A549 treated with AZD2906 at 1 μM for 4 hours (cell line): Measurements from ENCODE around the gene COG8. TPM values are rescaled to one million over a fixed set of nuclear protein-coding genes. Genes with fewer than 3 reads are reported as not detected.

Source experiments
- total RNA-seq: library from RNA; stranded (reverse); fragments of 200-300 nt; extraction: Qiagen RNA extraction; gene quantifications from 5 replicates; pipeline ENCODE4 v1.2.3, GENCODE V29; 2022

Gene COG8, protein sequence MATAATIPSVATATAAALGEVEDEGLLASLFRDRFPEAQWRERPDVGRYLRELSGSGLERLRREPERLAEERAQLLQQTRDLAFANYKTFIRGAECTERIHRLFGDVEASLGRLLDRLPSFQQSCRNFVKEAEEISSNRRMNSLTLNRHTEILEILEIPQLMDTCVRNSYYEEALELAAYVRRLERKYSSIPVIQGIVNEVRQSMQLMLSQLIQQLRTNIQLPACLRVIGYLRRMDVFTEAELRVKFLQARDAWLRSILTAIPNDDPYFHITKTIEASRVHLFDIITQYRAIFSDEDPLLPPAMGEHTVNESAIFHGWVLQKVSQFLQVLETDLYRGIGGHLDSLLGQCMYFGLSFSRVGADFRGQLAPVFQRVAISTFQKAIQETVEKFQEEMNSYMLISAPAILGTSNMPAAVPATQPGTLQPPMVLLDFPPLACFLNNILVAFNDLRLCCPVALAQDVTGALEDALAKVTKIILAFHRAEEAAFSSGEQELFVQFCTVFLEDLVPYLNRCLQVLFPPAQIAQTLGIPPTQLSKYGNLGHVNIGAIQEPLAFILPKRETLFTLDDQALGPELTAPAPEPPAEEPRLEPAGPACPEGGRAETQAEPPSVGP
- 20.9 to 29.0 TPM (median 26.7 TPM) in 5 replicates for total RNA-seq

GRCh38 chr16:69339289-69340094 lies at the start of gene COG8, which contains the start of gene NIP7:
Gene COG8 (minus strand): TSS chr16:69339564. CDS start chr16:69339552, 12 bp downstream.
Gene NIP7 (plus strand): TSS chr16:69339772. CDS start chr16:69339830, 58 bp downstream.

GRCh38 chr16:69351309-69352027 lies 12.1 kb upstream of the COG8 start, which contains the start of gene TMED6:
Gene TMED6 (minus strand): TSS chr16:69351786. CDS start chr16:69351753, 33 bp downstream.

DNA sequence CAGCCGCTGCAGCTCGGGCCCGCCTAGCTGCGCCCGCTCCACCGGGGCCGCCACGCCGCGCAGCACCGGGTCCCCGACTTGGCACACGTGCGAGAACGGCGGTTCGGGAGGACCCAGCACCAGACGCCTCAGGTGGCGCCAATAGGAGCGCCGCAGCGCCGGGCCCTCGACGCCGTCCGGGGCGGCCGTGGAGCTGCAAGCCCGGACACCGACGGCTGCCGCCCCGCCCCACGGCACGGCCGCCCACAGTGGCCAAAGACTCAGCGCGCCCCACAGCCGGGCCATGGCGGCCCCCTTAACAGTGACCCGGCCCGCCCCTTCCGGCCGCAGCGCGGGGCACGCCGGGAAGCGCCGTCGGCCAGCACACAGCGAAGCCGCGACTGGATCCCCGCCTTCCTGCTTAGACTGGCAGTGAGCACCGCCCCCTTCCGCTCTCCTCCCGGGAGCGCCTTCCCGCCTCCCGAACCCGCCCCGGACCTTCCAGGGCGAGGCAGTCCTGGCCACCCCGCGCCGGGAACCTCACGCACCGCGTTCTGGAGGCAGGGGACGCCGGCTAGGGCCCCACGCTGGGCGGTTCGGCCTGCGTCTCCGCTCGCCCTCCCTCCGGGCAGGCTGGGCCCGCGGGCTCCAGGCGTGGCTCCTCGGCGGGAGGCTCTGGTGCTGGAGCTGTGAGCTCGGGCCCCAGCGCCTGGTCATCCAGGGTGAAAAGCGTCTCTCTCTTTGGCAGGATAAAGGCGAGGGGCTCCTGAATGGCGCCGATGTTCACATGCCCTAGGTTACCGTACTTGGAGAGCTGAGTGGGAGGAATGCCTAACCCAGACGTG lies 8.9 kb downstream of the COG8 start, which contains the start of gene PDF:
Gene PDF, minus strand, starts transcription at position 303 of the 824 bp plus-strand sequence. Its CDS starts 18 bp downstream, at position 285.

GRCh38 chr16:69310653-69311532 lies 28.5 kb downstream of the COG8 start, which contains the start of gene VPS4A:
Gene VPS4A (plus strand): TSS chr16:69311350. CDS start chr16:69311512, 162 bp downstream.

Other genes with a start within 250 kb of the COG8 start
- gene HAS3, start 233.9 kb downstream of the COG8 start, total RNA-seq, result 38.2 to 50.1 TPM (median 42.7 TPM) in 5 replicates
- gene CHTF8, start 207.0 kb downstream of the COG8 start, total RNA-seq, result 109 to 127 TPM (median 123 TPM) in 5 replicates
- gene UTP4, start 206.9 kb downstream of the COG8 start, total RNA-seq, result 77.7 to 86.3 TPM (median 81.4 TPM) in 5 replicates
- 5.6 to 8.3 TPM (median 6.4 TPM) in 5 replicates for gene SNTB2, start 152.4 kb downstream of the COG8 start, total RNA-seq
- gene VPS4A, start 28.2 kb downstream of the COG8 start, total RNA-seq, result 30.8 to 32.5 TPM (median 31.7 TPM) in 5 replicates
- gene PDF, start 9.0 kb downstream of the COG8 start, total RNA-seq, result 21.4 to 45.1 TPM (median 41.4 TPM) in 5 replicates
- gene NIP7, start 208 bp upstream of the COG8 start, total RNA-seq, result 49.1 to 68.5 TPM (median 50.5 TPM) in 5 replicates
- gene TMED6, start 12.2 kb upstream of the COG8 start, total RNA-seq, result 0.07 TPM in 1 of 5 replicates, not detected in the others
- gene TERF2, start 46.4 kb upstream of the COG8 start, total RNA-seq, result 20.9 to 27.1 TPM (median 21.7 TPM) in 5 replicates
- gene CYB5B, start 85.1 kb upstream of the COG8 start, total RNA-seq, result 181 to 220 TPM (median 192 TPM) in 5 replicates
- 3.1 to 5.7 TPM (median 5.1 TPM) in 5 replicates for gene NFAT5, start 226.4 kb upstream of the COG8 start, total RNA-seq